Daoy (cell line): Measurements from ENCODE around the gene FAM168A. TPM values are rescaled to one million over a fixed set of nuclear protein-coding genes. Genes with fewer than 3 reads are reported as not detected.

Source experiments
- DNase-seq: peaks from one replicate; pipeline ENCODE4 v3.0.0-alpha.2; 2015; ENCODE audit warnings: low read depth
- total RNA-seq: library from RNA; depleted of rRNA; stranded (reverse); fragments of >200 nt; shearing (Covaris generic); gene quantifications from 2 replicates; pipeline ENCODE4 v1.2.3, GENCODE V29; 2014

Gene FAM168A
- total RNA-seq, 1 experiment from 2014 or later = 8.9 TPM

- no peak for DNase-seq
Observed at GRCh38 chr11:73401924-73402833, 195.7 kb downstream of the FAM168A start.

- no peak for DNase-seq
Observed at GRCh38 chr11:73401217-73401923, 196.5 kb downstream of the FAM168A start.

GRCh38 chr11:73400293-73400692, 197.6 kb downstream of the FAM168A start:
- DNase-seq = no peak

- no peak for DNase-seq
Observed at GRCh38 chr11:73399636-73400035, 198.3 kb downstream of the FAM168A start.

- no peak for DNase-seq
Observed at GRCh38 chr11:73399159-73399590, 198.7 kb downstream of the FAM168A start.

- DNase-seq = no peak
Observed at GRCh38 chr11:73398721-73399120, 199.2 kb downstream of the FAM168A start.

GRCh38 chr11:73398132-73398526, 199.8 kb downstream of the FAM168A start:
- no peak for DNase-seq

GRCh38 chr11:73397468-73398131, 200.3 kb downstream of the FAM168A start:
- DNase-seq = no peak

GRCh38 chr11:73396985-73397384, 200.9 kb downstream of the FAM168A start:
- DNase-seq = no peak

DNA sequence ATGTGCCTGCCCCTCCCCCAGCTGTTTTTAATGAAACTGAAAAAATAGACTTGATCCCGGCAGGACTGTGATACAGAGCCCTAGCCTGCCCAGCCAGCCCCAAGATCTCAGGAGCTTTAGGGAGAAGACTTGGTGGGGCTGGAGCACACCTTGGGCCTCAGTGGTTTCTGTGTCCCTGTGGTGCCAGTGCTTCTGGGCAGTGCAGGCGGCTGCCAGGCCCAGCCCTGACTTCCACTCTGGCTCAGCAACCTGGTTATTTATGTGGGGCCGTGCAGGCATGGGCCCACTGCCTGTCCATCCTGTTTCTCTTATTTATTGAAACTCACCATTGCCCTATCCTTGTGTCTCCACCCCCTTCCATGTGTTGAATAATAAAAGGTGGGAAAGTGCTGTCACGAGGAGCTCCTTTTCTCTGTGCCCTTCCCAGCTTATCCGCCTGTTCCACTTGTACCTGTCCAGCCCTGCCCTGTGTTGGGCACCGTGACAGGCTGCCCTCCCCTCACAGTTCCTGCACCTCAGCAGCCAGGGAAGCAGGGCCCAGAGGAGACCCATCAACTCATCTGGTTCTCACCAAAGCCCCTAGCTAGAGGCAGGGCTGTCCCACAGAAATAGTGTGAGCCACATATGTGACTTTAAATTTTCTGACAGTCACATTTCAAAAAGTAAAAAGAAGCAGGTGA, 201.5 kb downstream of the FAM168A start:
- no peak for DNase-seq

GRCh38 chr11:73395297-73396208, 202.4 kb downstream of the FAM168A start:
- DNase-seq = no peak

DNA sequence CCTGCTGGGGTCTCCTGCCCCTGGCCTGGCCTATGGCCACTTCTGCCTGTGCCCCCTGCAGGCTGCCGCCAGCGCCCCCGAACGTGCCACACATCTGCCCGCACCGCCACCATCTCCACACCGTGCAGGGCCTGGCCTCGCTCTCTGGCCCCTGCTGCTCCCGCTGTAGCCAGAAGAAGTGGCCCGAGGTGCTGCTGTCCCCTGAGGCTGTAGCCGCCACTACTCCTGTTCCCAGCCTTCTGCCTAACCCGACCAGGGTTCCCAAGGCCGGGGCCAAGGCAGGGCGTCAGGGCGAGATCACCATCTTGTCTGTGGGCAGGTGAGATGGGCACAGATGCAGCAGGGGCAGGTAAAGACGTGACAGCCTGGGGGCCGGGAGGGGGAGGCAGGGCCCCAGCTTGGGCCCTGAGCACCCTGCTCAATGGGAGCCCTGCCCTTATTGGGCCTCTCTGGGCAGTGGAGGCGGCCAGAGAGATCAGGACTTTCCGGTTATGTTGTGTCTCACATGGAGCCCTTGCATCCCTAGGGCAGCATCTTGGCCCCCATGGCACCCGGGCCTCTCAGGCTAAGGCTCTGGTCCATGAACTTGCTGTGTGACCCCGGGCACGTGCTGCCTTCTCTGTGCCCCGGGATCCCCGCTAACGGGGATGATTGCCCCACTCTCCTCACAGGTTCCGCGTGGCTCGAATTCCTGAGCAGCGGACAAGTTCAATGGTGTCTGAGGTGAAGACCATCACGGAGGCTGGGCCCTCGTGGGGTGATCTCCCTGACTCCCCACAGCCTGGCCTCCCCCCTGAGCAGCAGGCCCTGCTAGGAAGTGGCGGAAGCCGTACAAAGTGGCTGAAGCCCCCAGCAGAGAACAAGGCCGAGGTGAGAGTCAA, 203.3 kb downstream of the FAM168A start:
- no peak for DNase-seq

GRCh38 chr11:73393479-73394415, 204.2 kb downstream of the FAM168A start:
- DNase-seq = peak; percentile 76

- peak; percentile 59 for DNase-seq
Observed at GRCh38 chr11:73393011-73393380, 204.9 kb downstream of the FAM168A start.

- no peak for DNase-seq
Observed at GRCh38 chr11:73392108-73393010, 205.6 kb downstream of the FAM168A start.

DNA sequence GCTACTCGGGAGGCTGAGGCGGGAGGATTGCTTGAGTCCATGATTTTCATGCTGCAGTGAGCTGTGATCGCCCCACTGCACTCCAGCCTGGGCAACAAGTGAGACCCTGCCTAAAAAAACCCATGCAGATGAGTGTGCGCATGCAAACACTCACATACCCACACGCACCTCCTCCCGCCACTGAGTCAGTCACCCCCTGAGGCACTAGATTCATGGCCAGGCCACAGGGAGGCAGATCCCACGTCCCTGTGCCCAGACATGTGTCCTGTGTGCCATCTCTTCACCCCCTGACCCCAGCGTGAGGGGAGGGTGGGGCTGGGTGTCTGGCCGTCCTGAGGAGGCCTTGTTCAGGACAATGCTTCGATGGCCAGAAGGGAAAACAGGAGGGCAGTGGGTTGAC, 206.2 kb downstream of the FAM168A start:
- no peak for DNase-seq
